SKM-1 (cell line): ENCODE data around the gene MAGEE2.
"Not testable (repeated sequence)": the region's sequence is repeated elsewhere in the genome, so short reads cannot be mapped to it uniquely, and the experiment has no call there.

Experiments used
- DNase-seq: peaks from one replicate; lab custom pipeline; 2025; ENCODE audit not compliant: unreplicated experiment; lab: John Stamatoyannopoulos, UW

The MAGEE2 gene, protein sequence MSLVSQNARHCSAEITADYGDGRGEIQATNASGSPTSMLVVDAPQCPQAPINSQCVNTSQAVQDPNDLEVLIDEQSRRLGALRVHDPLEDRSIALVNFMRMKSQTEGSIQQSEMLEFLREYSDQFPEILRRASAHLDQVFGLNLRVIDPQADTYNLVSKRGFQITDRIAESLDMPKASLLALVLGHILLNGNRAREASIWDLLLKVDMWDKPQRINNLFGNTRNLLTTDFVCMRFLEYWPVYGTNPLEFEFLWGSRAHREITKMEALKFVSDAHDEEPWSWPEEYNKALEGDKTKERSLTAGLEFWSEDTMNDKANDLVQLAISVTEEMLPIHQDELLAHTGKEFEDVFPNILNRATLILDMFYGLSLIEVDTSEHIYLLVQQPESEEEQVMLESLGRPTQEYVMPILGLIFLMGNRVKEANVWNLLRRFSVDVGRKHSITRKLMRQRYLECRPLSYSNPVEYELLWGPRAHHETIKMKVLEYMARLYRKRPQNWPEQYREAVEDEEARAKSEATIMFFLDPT

DNA sequence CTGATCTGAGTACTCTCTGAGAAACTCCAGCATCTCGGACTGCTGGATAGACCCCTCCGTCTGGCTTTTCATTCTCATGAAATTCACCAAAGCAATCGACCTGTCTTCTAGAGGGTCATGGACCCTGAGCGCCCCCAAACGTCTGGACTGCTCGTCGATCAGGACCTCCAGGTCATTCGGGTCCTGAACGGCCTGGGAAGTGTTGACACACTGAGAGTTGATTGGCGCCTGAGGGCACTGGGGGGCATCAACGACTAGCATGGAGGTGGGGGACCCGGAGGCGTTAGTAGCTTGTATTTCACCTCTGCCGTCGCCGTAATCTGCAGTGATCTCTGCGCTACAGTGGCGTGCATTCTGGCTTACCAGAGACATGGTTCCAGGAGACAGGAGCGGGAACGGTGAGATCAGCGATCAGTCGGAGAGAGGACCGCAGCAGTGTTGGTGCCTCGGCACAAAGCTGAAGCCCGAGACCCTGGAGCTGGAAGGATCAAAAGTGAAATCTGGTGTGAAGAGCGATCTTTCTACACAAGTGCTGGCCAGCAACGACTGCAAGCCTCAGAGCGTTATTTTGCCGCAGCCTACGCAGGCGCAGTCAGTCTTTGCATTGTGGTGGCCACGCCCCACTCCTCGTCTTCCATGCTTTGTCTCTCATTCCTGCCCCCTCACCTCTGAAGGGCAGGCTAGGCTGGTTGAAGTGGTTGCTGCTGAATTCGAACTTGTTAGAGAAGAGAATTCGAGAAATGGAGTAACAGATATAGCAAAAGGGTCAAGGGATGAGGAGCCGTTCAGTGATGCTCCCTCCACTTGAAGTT lies at the start of gene MAGEE2:
Gene MAGEE2, minus strand, starts transcription at position 575 of the 812 bp plus-strand sequence. Its CDS starts 203 bp downstream, at position 372.
- DNase-seq, result no peak

DNA sequence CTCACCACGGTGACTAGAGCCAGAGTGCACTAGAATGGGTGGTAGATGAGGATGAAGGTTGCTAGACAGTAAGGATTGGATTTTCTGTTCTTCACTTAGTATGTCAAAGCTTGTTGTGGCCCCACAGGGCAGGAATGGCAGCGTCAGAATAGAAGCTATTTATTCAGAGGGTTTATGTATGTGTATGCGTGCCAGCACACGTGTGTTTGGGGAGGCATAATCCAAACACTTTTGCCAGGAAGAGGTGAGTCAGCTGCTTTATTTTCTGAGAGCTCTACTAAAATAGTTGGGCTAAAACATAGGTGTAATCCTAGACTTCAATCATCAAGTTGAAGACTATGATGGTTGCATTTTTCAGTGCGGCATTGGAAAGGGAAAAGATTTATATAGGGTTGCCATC lies 1.2 kb upstream of the MAGEE2 start:
- DNase-seq, result no peak

DNA sequence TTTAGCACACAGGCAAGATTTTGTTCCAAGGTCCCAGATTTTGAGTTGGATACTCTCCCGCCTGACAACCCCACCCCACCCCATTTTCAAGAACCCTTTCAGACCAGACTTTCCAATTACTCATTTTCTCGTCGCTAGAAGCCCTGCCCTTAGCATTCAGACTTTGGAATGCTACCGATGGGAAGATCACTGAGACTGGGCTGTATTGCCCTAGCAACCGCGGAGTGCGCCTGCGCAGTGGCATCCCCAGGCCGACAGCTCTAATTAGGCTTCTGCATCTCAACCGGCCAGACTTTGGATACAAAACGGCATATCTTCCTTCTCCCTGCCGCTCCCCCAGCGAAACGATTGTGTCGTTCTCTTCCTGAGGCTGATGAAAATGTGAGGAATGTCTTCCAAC lies 3.4 kb downstream of the MAGEE2 start:
- no peak for DNase-seq

DNA sequence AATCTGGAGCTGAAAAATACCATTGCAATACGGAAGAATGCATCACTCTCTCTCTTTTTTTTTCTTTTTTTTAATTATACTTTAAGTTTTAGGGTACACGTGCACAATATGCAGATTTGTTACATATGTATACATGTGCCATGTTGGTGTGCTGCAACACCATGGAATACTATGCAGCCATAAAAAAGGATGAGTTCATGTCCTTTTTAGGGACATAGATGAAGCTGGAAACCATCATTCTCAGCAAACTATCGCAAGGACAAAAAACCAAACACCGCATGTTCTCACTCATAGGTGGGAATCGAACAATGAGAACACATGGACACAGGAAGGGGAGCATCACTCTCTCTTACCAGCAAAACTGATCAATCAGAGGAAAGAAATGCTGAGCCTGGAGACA lies 17.0 kb downstream of the MAGEE2 start:
- not testable (repeated sequence) for DNase-seq

DNA sequence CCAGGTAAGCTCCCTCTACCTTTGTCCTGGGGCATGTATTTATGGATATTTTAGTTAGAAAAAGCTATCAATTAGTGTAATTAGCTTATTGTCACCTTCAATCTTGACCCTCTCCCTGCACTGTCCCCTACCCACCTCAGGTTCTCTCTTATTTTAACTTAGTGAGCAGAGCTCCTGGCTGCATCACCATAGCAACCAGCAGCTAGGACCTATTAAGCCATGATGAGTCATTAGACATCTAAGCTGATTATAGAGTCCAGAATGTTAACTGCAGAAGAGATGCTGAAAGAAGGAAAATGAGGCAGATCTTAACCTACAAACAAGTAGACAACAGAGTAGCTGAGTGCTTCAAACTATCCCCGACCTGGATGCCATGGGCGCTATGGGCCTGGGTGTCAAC lies 36.6 kb downstream of the MAGEE2 start:
- no peak for DNase-seq

DNA sequence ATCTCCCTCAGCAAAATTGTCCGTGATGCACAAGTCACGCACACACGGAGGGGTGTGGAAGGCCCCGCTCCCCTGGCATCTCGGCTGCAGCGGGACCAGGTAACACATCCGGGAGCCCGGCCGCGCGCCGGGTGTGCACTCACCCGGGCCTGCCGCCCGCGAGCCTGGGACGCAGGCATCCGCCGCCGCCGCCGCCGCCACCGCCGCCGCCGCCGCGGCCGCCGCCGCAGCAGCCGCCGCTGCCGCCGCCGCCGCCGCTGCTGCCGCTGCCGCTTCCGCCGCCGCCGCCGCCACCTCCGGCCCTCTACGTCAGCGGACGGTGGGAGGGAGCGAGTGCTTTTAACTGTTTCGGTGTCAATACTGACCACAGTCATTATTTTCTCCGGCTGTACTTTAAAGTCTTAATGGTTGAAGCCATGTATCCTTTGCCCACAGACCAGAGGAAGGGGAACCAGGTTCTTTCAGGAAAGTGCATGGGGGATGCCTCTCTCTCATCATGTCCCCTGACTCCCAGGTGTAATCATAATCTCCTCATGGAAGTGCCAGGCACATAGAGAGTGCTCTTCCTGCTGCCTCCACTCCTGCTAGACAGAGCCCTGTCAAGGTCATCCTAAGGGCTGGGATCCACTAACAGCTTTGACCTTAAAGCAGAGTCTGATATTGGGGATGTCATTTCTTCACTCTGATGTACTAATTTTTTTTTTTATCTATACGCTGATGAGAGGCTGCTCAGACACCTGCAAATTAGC lies 38.0 kb downstream of the MAGEE2 start:
- DNase-seq, result no peak
